ENCODE data around the gene THAP4.

- TF ChIP-seq CTCF (conservative IDR thresholded peaks at IDR 0.05; ENCODE audit: low read depth in 2 of 2) (no peak), POLR2AphosphoS5 (IDR thresholded peaks at IDR 0.05; ENCODE audit: low read depth) (no peak), REST (IDR thresholded peaks at IDR 0.05; ENCODE audit: unreplicated experiment) (no peak), EZH2 (IDR thresholded peaks at IDR 0.05; ENCODE audit: low read depth, unreplicated experiment) (no peak), EZH2phosphoT487 (IDR thresholded peaks at IDR 0.05; ENCODE audit: unreplicated experiment) (no peak), ETS1 (IDR thresholded peaks at IDR 0.05) (no peak), ZNF331 (CRISPR knock-in tag; IDR thresholded peaks at IDR 0.05; ENCODE audit: low read depth) (no peak), NANOG (IDR thresholded peaks at IDR 0.05; ENCODE audit: borderline replicate concordance) (no peak), JUNB (IDR thresholded peaks at IDR 0.05; ENCODE audit: unreplicated experiment) (no peak), STAT1 (IDR thresholded peaks at IDR 0.05; ENCODE audit: unreplicated experiment) (no peak), CREB1 (CRISPR knock-in tag; IDR thresholded peaks at IDR 0.05; ENCODE audit: low read depth) (no peak)
These were observed 65.9 kb downstream of the THAP4 start for GRCh38 chr2:241570961-241571581.
